ENCODE data around the gene CKAP2L.

GRCh38 chr2:112800881-112801583 is 36.6 kb upstream of the CKAP2L start:
- TF ChIP-seq CTCF (IDR thresholded peaks at IDR 0.05): no peak
- no peak for TF ChIP-seq POLR2A (IDR thresholded peaks at IDR 0.05)
- no peak for TF ChIP-seq POLR2AphosphoS5 (IDR thresholded peaks at IDR 0.05)
- TF ChIP-seq EP300 (IDR thresholded peaks at IDR 0.05): no peak
